Measurements from ENCODE around the gene HMGB2.

Gene HMGB2

GRCh38 chr4:173282626-173283025 lies 51.5 kb downstream of the HMGB2 start:
- DNase-seq = no peak

- DNase-seq = no peak
These were observed 51.9 kb downstream of the HMGB2 start for GRCh38 chr4:173282256-173282562.

- no peak for DNase-seq
These were observed 52.5 kb downstream of the HMGB2 start for GRCh38 chr4:173281406-173282255.

Measured in NCI-H526 treated with DMSO at 0.1 percent for 48 hours (cell line).